Nephron progenitor cell (in vitro differentiated cells): ENCODE data around the gene TAPBPL.
A peak's percentile ranks its signal among the peaks of the same experiment; 100 is the strongest.

Experiments used
- DNase-seq: peaks from one replicate; pipeline ENCODE4 v3.0.0; 2021
- H3K27ac Mint-ChIP-seq: 2 replicates; pipeline ENCODE4 v1.8.0; 2021; ENCODE audit warnings: mild to moderate bottlenecking, moderate library complexity, mixed read lengths
- H3K27me3 Mint-ChIP-seq: 2 replicates; pipeline ENCODE4 v1.8.0; 2021; ENCODE audit warnings: mild to moderate bottlenecking, low read depth, mixed read lengths; ENCODE audit not compliant: poor library complexity
- H3K36me3 Mint-ChIP-seq: 2 replicates; pipeline ENCODE4 v1.8.0; 2021; ENCODE audit warnings: low read depth, mixed read lengths
- H3K4me1 Mint-ChIP-seq: 2 replicates; pipeline ENCODE4 v1.8.0; 2021; ENCODE audit warnings: mixed read lengths
- H3K4me3 Mint-ChIP-seq: 2 replicates; pipeline ENCODE4 v1.8.0; 2021; ENCODE audit warnings: mild to moderate bottlenecking, moderate library complexity, mixed read lengths
- H3K9me3 Mint-ChIP-seq: 2 replicates; pipeline ENCODE4 v1.8.0; 2021; ENCODE audit warnings: mild to moderate bottlenecking, moderate library complexity, mixed read lengths
- TF ChIP-seq, protein P1 (sequence below): fragments of 200-600 bp; sonication (generic); IDR thresholded peaks from 2 replicates; pipeline ENCODE4 v1.5.0; 2021; ENCODE audit warnings: antibody characterized with exemption

TAPBPL gene

GRCh38 chr12:6418796-6419195 lies 33.0 kb upstream of the TAPBPL start:
- no peaks in the 10 kb centered on the region for H3K9me3 Mint-ChIP-seq
- peaks cover 26% of the 10 kb centered on the region for H3K27me3 Mint-ChIP-seq
- no peak overlapping the region for H3K4me3 Mint-ChIP-seq
- H3K4me1 Mint-ChIP-seq: peaks cover 1% of the 10 kb centered on the region
- peaks cover 4% of the 10 kb centered on the region for H3K36me3 Mint-ChIP-seq
- peak overlapping the region; percentile 12 for H3K27ac Mint-ChIP-seq
- no peak for DNase-seq
- TF ChIP-seq, protein P1, sequence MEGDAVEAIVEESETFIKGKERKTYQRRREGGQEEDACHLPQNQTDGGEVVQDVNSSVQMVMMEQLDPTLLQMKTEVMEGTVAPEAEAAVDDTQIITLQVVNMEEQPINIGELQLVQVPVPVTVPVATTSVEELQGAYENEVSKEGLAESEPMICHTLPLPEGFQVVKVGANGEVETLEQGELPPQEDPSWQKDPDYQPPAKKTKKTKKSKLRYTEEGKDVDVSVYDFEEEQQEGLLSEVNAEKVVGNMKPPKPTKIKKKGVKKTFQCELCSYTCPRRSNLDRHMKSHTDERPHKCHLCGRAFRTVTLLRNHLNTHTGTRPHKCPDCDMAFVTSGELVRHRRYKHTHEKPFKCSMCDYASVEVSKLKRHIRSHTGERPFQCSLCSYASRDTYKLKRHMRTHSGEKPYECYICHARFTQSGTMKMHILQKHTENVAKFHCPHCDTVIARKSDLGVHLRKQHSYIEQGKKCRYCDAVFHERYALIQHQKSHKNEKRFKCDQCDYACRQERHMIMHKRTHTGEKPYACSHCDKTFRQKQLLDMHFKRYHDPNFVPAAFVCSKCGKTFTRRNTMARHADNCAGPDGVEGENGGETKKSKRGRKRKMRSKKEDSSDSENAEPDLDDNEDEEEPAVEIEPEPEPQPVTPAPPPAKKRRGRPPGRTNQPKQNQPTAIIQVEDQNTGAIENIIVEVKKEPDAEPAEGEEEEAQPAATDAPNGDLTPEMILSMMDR: no peak

DNA sequence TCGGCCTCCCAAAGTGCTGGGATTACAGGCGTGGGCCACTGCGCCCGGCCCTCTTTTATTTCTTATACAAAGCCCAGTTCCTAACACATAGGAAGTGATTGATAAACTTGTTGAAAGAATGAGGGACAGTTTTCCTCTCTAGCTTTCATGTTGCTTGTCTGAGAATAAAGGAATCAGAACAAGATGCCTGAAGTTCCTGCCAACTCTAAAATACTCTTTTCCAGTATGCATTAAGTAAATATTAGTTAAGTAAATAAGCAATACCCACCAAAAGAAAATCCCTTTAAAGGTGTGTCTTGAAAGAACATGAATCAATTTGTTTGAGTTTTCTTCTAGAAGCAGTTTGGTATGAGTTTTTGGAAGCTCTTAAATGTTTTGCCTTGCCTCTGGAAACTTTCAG lies 31.5 kb upstream of the TAPBPL start:
- peaks cover 16% of the 10 kb centered on the region for H3K27me3 Mint-ChIP-seq
- H3K27ac Mint-ChIP-seq: no peak overlapping the region
- H3K4me1 Mint-ChIP-seq: peaks cover 13% of the 10 kb centered on the region
- H3K9me3 Mint-ChIP-seq: no peaks in the 10 kb centered on the region
- TF ChIP-seq, protein P1: no peak
- DNase-seq: no peak
- no peak overlapping the region for H3K4me3 Mint-ChIP-seq
- no peaks in the 10 kb centered on the region for H3K36me3 Mint-ChIP-seq

DNA sequence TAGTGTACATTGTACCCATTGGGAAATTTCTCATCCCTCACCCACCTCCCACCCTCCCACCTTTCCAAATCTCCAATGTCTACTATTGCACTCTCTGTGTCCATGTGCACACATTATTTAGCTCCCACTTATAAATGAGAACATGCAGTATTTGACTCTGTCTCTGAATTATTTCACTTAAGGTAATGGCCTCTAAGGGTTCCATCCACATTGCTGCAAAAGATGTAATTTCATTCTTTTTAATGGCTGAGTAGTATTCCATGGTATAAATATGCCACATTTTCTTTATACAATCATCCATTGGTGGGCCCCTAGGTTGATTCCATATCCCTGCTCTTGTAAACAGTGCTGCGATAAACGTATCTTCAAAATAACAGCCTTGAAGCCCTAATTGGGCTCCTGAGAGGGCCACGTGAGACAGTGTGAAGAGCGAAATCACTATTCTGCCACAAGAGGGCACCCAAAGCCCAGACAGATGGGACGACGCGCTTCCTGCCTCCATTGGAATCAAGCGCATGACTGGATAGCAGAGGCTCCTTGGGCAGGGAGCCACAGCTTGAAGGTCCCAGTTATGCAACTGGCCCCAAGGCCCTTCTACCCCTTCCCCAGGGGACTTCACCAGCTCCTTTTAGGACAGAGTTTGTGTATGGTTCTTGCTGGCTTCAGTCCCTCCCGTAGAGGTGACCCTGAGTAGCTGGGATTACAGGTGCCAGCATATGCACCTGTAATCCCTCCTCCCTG lies 28.4 kb upstream of the TAPBPL start:
- H3K4me1 Mint-ChIP-seq: peaks cover 31% of the 10 kb centered on the region
- H3K9me3 Mint-ChIP-seq: no peaks in the 10 kb centered on the region
- peaks cover 9% of the 10 kb centered on the region for H3K27me3 Mint-ChIP-seq
- TF ChIP-seq, protein P1: peak; percentile 82
- no peak overlapping the region for H3K4me3 Mint-ChIP-seq
- H3K27ac Mint-ChIP-seq: no peak overlapping the region
- no peaks in the 10 kb centered on the region for H3K36me3 Mint-ChIP-seq
- DNase-seq: peak; percentile 66

DNA sequence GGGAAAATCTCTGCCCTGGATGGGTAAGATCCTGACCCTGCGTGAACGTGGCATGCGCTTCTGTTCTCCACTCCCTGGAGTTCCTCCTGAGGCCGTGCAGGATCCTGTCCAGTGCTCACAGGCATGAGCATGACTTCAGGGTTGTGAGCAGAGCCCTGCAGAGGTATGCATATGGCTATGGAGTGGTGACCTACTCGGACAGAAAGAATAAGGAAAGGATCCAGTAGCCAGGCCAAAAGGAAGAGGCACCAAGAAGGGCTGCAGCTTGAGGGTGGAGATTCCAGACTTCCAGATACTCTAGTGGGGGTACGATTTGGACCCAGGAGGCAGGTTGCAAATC lies 27.9 kb upstream of the TAPBPL start:
- Mint-ChIP-seq H3K4me1 (peaks cover 31% of the 10 kb centered on the region), H3K27me3 (peaks cover 9% of the 10 kb centered on the region), H3K27ac (no peak overlapping the region), H3K9me3 (no peaks in the 10 kb centered on the region), H3K4me3 (no peak overlapping the region), H3K36me3 (no peaks in the 10 kb centered on the region)
- TF ChIP-seq, protein P1: no peak
- DNase-seq: no peak

DNA sequence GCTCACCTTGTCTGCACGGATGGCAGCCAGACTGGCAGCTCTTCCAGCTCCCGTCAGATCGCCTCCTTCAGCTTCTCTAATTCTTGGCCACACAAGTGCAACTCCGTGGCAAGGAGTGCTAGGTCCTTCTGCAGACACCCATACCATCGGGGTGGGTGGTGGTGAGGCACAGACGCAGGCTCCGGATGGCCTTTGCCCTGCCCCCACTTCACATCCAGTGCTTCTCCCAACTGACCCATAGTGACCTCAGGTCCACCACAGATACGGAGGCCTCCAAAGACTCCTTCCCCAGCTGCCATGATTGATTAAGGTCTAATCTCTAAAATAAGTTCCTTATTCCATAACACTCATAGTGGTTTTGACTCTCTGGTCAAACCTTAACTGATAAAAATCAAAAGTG lies 27.0 kb upstream of the TAPBPL start:
- Mint-ChIP-seq H3K4me3 (no peak overlapping the region), H3K27me3 (peaks cover 9% of the 10 kb centered on the region), H3K36me3 (no peaks in the 10 kb centered on the region), H3K4me1 (peaks cover 35% of the 10 kb centered on the region), H3K9me3 (no peaks in the 10 kb centered on the region), H3K27ac (no peak overlapping the region)
- DNase-seq: no peak
- TF ChIP-seq, protein P1: no peak
